HG03439 (cell line): ENCODE measurements around the gene ADAMTS18.

ENCODE experiments used
- ATAC-seq: cut with Tn5 transposase; IDR thresholded peaks from one replicate; pipeline ENCODE4 v1.9.1; 2021; ENCODE audit warnings: mild to moderate bottlenecking, moderate library complexity; ENCODE audit not compliant: unreplicated experiment

Gene ADAMTS18

GRCh38 chr16:77233799-77234519 lies 200.9 kb downstream of the ADAMTS18 start:
- no peak for ATAC-seq
